Naive thymus-derived CD4-positive, alpha-beta T cell (primary cell): ENCODE results near the gene CHRNA4. TPM values are rescaled to one million over a fixed set of nuclear protein-coding genes. Genes with fewer than 3 reads are reported as not detected.
"Not testable (repeated sequence)": the region's sequence is repeated elsewhere in the genome, so short reads cannot be mapped to it uniquely, and the experiment has no call there.

ENCODE experiments used
- ATAC-seq: fragments of 150-1000 bp; cut with Tn5 transposase; 2 replicates; pipeline ENCODE4 v1.10.0; 2021; ENCODE audit warnings: mild to moderate bottlenecking, moderate library complexity
- CTCF ChIA-PET: fragments of 350-600 bp; sonication (Branson Sonifier 250); formaldehyde crosslinking; loops from one replicate; lab custom pipeline; 2021; ENCODE audit warnings: antibody characterized with exemption; lab: Charles Lee
- POLR2A ChIA-PET: fragments of 350-600 bp; sonication (Branson Sonifier 250); formaldehyde crosslinking; loops from one replicate; lab custom pipeline; 2021; ENCODE audit warnings: antibody characterized with exemption, inconsistent platforms; lab: Charles Lee
- DNase-seq, 9 donors: peaks; one replicate each; pipeline versions ENCODE4 v3.0.0 to v3.0.0-alpha.2; 2020 to 2022; ENCODE audit warnings: mixed read lengths in 1 of 9
- H3K27ac ChIP-seq: one replicate; pipeline ENCODE4 v1.7.0; 2013; ENCODE audit warnings: mild to moderate bottlenecking, low read depth, low read length, moderate library complexity
- H3K27me3 ChIP-seq, 2 donors: one replicate each; pipeline ENCODE4 v1.7.0; 2013; ENCODE audit warnings: low read length in 2 of 2, mild to moderate bottlenecking in 2 of 2, moderate library complexity in 2 of 2; ENCODE audit not compliant: control insufficient read depth in 2 of 2, insufficient read depth in 2 of 2
- H3K36me3 ChIP-seq, 3 experiments: 1 replicate in 2 of 3; 2 replicates in 1 of 3; pipeline ENCODE4 v1.7.0; 2013; ENCODE audit warnings: low read length in 3 of 3, mild to moderate bottlenecking in 3 of 3, moderate library complexity in 1 of 3; ENCODE audit not compliant: insufficient read depth in 3 of 3, control insufficient read depth in 2 of 3
- H3K4me1 ChIP-seq, 2 donors: one replicate each; pipeline ENCODE4 v1.7.0; 2013; ENCODE audit warnings: low read length in 2 of 2, mild to moderate bottlenecking in 2 of 2, moderate library complexity in 1 of 2; ENCODE audit not compliant: control insufficient read depth in 2 of 2, insufficient read depth in 2 of 2
- H3K4me3 ChIP-seq: 2 replicates; pipeline ENCODE4 v1.7.0; 2013; ENCODE audit warnings: mild to moderate bottlenecking, low read length
- H3K9me3 ChIP-seq, 3 experiments: 1 replicate in 2 of 3; 2 replicates in 1 of 3; pipeline ENCODE4 v1.7.0; 2013; ENCODE audit warnings: low read length in 3 of 3; ENCODE audit not compliant: control insufficient read depth in 2 of 3
- H3K27ac Mint-ChIP-seq, 9 donors: one replicate each; pipeline ENCODE4 v1.8.0; 2020 to 2022; ENCODE audit warnings: mixed read lengths in 9 of 9, mild to moderate bottlenecking in 8 of 9, moderate library complexity in 5 of 9, inconsistent platforms in 2 of 9
- H3K27me3 Mint-ChIP-seq, 5 donors: one replicate each; pipeline ENCODE4 v1.8.0; 2021 to 2022; ENCODE audit warnings: mixed read lengths in 5 of 5, mild to moderate bottlenecking in 1 of 5
- H3K36me3 Mint-ChIP-seq, 5 donors: one replicate each; pipeline ENCODE4 v1.8.0; 2020 to 2022; ENCODE audit warnings: mixed read lengths in 5 of 5, mild to moderate bottlenecking in 3 of 5, inconsistent platforms in 1 of 5
- H3K4me1 Mint-ChIP-seq, 7 donors: one replicate each; pipeline ENCODE4 v1.8.0; 2020 to 2022; ENCODE audit warnings: mixed read lengths in 7 of 7, mild to moderate bottlenecking in 3 of 7, inconsistent platforms in 1 of 7
- H3K4me3 Mint-ChIP-seq, 10 donors: one replicate each; pipeline ENCODE4 v1.8.0; 2020 to 2022; ENCODE audit warnings: mild to moderate bottlenecking in 10 of 10, mixed read lengths in 10 of 10, moderate library complexity in 6 of 10, inconsistent platforms in 2 of 10
- H3K9me3 Mint-ChIP-seq, 11 donors: one replicate each; pipeline ENCODE4 v1.8.0; 2020 to 2022; ENCODE audit warnings: mixed read lengths in 11 of 11, mild to moderate bottlenecking in 4 of 11, inconsistent platforms in 1 of 11, moderate library complexity in 1 of 11
- intact Hi-C, 2 donors: fragments of 100-400 bp; cut with micrococcal nuclease; formaldehyde crosslinking; loops; one replicate each; pipeline ENCODE4 v1.15.1; 2023
- polyA plus RNA-seq, 2 donors: library from polyadenylated mRNA; unstranded; fragments of 300-500 nt; fragmentation: Illumina TruSeq; gene quantifications; one replicate each; pipeline ENCODE4 v1.2.3, GENCODE V29; 2021
- total RNA-seq, 6 experiments: library from RNA in 5 of 6; stranded (reverse) in 5 of 6; gene quantifications; 1 replicate in 5 of 6; 2 replicates in 1 of 6; pipeline ENCODE4 v1.2.3 and lab custom pipeline; 2021 to 2026

CHRNA4 gene
- total and polyA plus RNA-seq, 7 experiments from 2014 or later, result not detected

GRCh38 chr20:63336232-63336752 is 24.9 kb downstream of the CHRNA4 start:
- no peak for ATAC-seq
- Mint-ChIP-seq H3K4me1 (no peaks in the 10 kb centered on the region), H3K36me3 (peaks cover 0 to 13% (median 6%) of the 10 kb centered on the region in 5 donors), H3K27ac (no peak overlapping the region), H3K9me3 (peaks cover 5 to 27% (median 11%) of the 10 kb centered on the region in 11 donors), H3K4me3 (no peak overlapping the region), H3K27me3 (peaks cover 4 to 52% (median 43%) of the 10 kb centered on the region in 5 donors)
- ChIA-PET CTCF (no interaction called here), POLR2A (no interaction called here)
- Histone ChIP-seq H3K4me1 (no peaks in the 10 kb centered on the region), H3K9me3 (peaks cover 0 to 11% (median 0%) of the 10 kb centered on the region in 3 experiments), H3K27ac (no peak overlapping the region), H3K36me3 (no peaks in the 10 kb centered on the region), H3K4me3 (no peak overlapping the region), H3K27me3 (no peaks in the 10 kb centered on the region)
- intact Hi-C loops, result no loop called here
- DNase-seq, result no peak

GRCh38 chr20:63335711-63336110 is 25.4 kb downstream of the CHRNA4 start:
- Mint-ChIP-seq H3K4me3 (no peak overlapping the region), H3K27me3 (peaks cover 4 to 47% (median 43%) of the 10 kb centered on the region in 5 donors), H3K4me1 (no peaks in the 10 kb centered on the region), H3K36me3 (peaks cover 0 to 13% (median 6%) of the 10 kb centered on the region in 5 donors), H3K27ac (no peak overlapping the region), H3K9me3 (peaks cover 5 to 24% (median 10%) of the 10 kb centered on the region in 11 donors)
- Histone ChIP-seq H3K4me1 (no peaks in the 10 kb centered on the region), H3K9me3 (peaks cover 0 to 16% (median 0%) of the 10 kb centered on the region in 3 experiments), H3K27me3 (no peaks in the 10 kb centered on the region), H3K4me3 (no peak overlapping the region), H3K27ac (no peak overlapping the region), H3K36me3 (no peaks in the 10 kb centered on the region)
- ATAC-seq, result no peak
- intact Hi-C loops, result no loop called here
- ChIA-PET CTCF (no interaction called here), POLR2A (no interaction called here)
- no peak for DNase-seq

GRCh38 chr20:63335060-63335459 is 26.1 kb downstream of the CHRNA4 start:
- H3K27ac ChIP-seq, H3K4me3 Mint-ChIP-seq, POLR2A ChIA-PET, H3K27me3 ChIP-seq, CTCF ChIA-PET, ATAC-seq, DNase-seq, H3K27ac Mint-ChIP-seq, H3K4me1 Mint-ChIP-seq, intact Hi-C loops, H3K4me1 ChIP-seq, H3K36me3 ChIP-seq, H3K4me3 ChIP-seq: not testable (repeated sequence)
- peaks cover 0 to 13% (median 6%) of the 10 kb centered on the region in 5 donors for H3K36me3 Mint-ChIP-seq
- H3K9me3 ChIP-seq, result peaks cover 0 to 19% (median 0%) of the 10 kb centered on the region in 3 experiments
- H3K9me3 Mint-ChIP-seq, result peaks cover 5 to 19% (median 10%) of the 10 kb centered on the region in 11 donors
- H3K27me3 Mint-ChIP-seq, result peaks cover 4 to 47% (median 43%) of the 10 kb centered on the region in 5 donors

- H3K27ac ChIP-seq, result no peak overlapping the region
- ChIA-PET POLR2A (no interaction called here), CTCF (no interaction called here)
- Mint-ChIP-seq H3K27me3 (peaks cover 4 to 47% (median 40%) of the 10 kb centered on the region in 5 donors), H3K9me3 (peaks cover 5 to 16% (median 10%) of the 10 kb centered on the region in 11 donors), H3K27ac (no peak overlapping the region), H3K4me3 (no peak overlapping the region), H3K4me1 (no peaks in the 10 kb centered on the region), H3K36me3 (peaks cover 0 to 13% (median 6%) of the 10 kb centered on the region in 5 donors)
- H3K36me3 ChIP-seq, result no peaks in the 10 kb centered on the region
- intact Hi-C loops, result no loop called here
- H3K9me3 ChIP-seq, result peaks cover 0 to 19% (median 0%) of the 10 kb centered on the region in 3 experiments
- no peaks in the 10 kb centered on the region for H3K4me1 ChIP-seq
- DNase-seq (no peak), ATAC-seq (no peak)
- H3K4me3 ChIP-seq, result no peak overlapping the region
- H3K27me3 ChIP-seq, result no peaks in the 10 kb centered on the region
Measured at GRCh38 chr20:63334356-63334755, 26.8 kb downstream of the CHRNA4 start.

GRCh38 chr20:63333241-63333836 is 27.8 kb downstream of the CHRNA4 start:
- no peak for ATAC-seq
- H3K27ac Mint-ChIP-seq, result no peak overlapping the region
- no peaks in the 10 kb centered on the region for H3K4me1 Mint-ChIP-seq

DNA sequence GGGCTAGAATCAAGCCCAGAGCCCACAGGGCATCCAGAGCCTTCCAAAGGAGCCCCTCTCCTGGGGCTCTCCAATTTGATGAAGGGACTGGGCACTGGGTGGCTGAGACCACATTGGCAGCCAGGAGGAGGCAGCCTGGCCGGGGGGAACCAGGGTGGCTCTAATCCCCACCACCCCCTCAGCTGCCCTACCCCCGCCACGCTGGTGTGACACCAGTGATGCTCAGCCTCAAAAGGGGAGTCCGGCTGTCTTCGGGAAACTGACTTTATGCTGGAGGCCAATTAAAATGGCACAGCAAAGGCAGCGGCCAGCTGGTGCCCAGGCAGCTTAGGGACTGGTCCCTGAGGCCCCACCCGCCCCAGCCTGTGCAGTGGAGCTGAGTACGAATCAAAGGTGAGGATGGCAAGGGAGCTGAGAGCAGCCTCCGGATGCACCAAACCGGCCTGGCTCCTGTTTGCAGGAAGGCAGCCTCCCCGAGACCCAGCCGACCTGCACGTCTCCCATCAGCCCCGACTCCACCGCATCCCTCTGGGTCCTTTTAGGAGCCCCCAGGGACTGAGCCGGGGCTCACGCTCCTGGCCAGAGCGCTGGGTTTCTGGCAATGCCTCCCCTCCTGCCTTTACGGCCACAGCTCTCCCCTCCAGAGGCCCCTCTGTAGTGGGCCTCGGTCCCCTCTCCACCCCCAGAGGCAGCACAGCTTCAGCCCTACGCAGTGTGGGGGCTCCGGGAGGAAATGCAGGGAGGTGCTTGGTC is 28.5 kb downstream of the CHRNA4 start:
- Mint-ChIP-seq H3K27ac (no peak overlapping the region), H3K36me3 (peaks cover 0 to 13% (median 6%) of the 10 kb centered on the region in 5 donors), H3K4me3 (no peak overlapping the region), H3K9me3 (peaks cover 5 to 12% (median 8%) of the 10 kb centered on the region in 11 donors), H3K27me3 (peaks cover 4 to 39% (median 30%) of the 10 kb centered on the region in 5 donors), H3K4me1 (no peaks in the 10 kb centered on the region)
- Histone ChIP-seq H3K4me3 (no peak overlapping the region), H3K36me3 (no peaks in the 10 kb centered on the region), H3K27me3 (no peaks in the 10 kb centered on the region), H3K9me3 (peaks cover 0 to 19% (median 0%) of the 10 kb centered on the region in 3 experiments), H3K4me1 (no peaks in the 10 kb centered on the region), H3K27ac (no peak overlapping the region)
- DNase-seq (no peak), ATAC-seq (no peak)
- CTCF ChIA-PET, result no interaction called here
- intact Hi-C loops, result no loop called here
- POLR2A ChIA-PET, result no interaction called here

More at GRCh38 chr20:63333241-63333836, 27.8 kb downstream of the CHRNA4 start:
- Mint-ChIP-seq H3K9me3 (peaks cover 5 to 12% (median 10%) of the 10 kb centered on the region in 11 donors), H3K4me3 (no peak overlapping the region), H3K27me3 (peaks cover 4 to 41% (median 33%) of the 10 kb centered on the region in 5 donors), H3K36me3 (peaks cover 0 to 13% (median 6%) of the 10 kb centered on the region in 5 donors)
- CTCF ChIA-PET, result no interaction called here
- no peaks in the 10 kb centered on the region for H3K27me3 ChIP-seq
- H3K27ac ChIP-seq, result no peak overlapping the region
- H3K36me3 ChIP-seq, result no peaks in the 10 kb centered on the region
- no peaks in the 10 kb centered on the region for H3K4me1 ChIP-seq
- peaks cover 0 to 19% (median 0%) of the 10 kb centered on the region in 3 experiments for H3K9me3 ChIP-seq
- DNase-seq, result no peak
- POLR2A ChIA-PET, result no interaction called here
- no peak overlapping the region for H3K4me3 ChIP-seq
- intact Hi-C loops, result no loop called here
